ENCODE data around the gene LMAN1L.

Gene LMAN1L

DNA sequence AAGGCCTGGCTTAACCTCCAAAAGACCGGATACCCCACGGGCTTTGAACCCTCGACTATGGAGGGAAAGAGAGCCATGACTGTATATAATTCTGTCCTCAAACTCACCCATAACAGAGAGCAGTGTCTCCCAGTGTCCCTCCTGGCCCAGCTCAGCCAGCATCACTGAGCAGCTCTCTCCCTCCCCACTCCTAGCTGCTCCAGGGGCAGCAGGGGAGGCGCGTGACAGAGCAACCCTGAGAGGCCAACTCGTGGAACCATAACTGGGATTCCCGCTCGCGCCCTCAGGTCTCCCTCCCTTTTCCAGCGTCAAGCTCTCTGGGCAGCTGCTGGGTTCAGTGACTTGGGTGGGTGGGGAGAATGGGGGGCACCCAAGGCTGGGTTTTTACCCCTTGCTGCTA is 13.2 kb downstream of the LMAN1L start:
- no peak overlapping the region for H3K4me3 ChIP-seq (replicated peaks in 1 of 2; ENCODE audit: low read depth in 2 of 2, low read length in 2 of 2)
- DNase-seq (ENCODE audit: low read depth in 2 of 2): no peak
- TF ChIP-seq, protein P1, sequence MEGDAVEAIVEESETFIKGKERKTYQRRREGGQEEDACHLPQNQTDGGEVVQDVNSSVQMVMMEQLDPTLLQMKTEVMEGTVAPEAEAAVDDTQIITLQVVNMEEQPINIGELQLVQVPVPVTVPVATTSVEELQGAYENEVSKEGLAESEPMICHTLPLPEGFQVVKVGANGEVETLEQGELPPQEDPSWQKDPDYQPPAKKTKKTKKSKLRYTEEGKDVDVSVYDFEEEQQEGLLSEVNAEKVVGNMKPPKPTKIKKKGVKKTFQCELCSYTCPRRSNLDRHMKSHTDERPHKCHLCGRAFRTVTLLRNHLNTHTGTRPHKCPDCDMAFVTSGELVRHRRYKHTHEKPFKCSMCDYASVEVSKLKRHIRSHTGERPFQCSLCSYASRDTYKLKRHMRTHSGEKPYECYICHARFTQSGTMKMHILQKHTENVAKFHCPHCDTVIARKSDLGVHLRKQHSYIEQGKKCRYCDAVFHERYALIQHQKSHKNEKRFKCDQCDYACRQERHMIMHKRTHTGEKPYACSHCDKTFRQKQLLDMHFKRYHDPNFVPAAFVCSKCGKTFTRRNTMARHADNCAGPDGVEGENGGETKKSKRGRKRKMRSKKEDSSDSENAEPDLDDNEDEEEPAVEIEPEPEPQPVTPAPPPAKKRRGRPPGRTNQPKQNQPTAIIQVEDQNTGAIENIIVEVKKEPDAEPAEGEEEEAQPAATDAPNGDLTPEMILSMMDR (IDR thresholded peaks at IDR 0.05; ENCODE audit: low read depth, low read length): no peak

DNA sequence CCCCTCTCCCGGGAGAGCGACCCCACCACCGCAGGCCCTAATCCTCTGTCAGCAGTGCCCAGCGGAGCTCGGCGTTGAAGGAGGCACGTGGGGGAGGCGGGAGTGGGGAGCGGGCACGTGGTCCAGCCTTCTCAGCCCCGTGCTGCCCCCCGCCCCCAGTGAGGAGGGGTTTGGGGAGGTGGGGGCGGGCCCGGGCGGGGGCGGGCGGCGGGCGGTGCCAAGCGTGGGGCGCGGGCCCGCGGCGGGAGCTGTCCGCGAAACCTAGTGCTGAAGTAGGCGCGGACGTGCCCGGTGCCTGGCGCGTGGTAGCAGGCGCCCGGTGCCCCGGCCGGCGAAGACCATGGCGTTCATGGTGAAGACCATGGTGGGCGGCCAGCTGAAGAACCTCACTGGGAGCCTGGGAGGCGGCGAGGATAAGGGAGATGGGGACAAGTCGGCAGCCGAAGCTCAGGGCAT is 13.8 kb downstream of the LMAN1L start, which contains the start of gene CPLX3:
TSS of gene CPLX3 (plus strand) at position 264 of the 456 bp plus-strand sequence. CDS start at position 341, 77 bp downstream.
- TF ChIP-seq, protein P1 (IDR thresholded peaks at IDR 0.05; ENCODE audit: low read depth, low read length): no peak
- H3K4me3 ChIP-seq (replicated peaks in 1 of 2; ENCODE audit: low read depth in 2 of 2, low read length in 2 of 2): no peak within 1 kb of the TSS
- peak in 1 of 2 donors; percentile 13 for DNase-seq (ENCODE audit: low read depth in 2 of 2)

DNA sequence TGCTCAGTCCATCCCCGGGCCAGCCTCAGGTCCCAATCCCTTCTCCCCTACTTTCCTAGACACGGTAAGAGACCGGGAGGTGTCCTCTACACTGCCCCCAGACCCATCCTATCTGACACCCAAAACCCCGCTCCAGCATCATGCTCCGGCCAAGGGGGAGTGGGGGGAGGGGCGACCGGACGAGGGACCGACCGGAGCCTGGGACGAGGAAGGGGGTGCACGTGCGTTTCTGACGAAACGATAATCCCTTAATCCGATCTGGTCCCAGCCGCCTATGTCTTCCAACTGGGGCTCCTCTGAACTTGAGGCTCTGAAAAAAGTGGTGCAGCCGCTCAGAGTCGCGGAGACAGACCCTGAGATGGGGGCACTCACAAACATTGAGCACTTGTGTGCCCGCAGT is 14.3 kb downstream of the LMAN1L start:
- H3K4me3 ChIP-seq (replicated peaks in 1 of 2; ENCODE audit: low read depth in 2 of 2, low read length in 2 of 2): no peak overlapping the region
- TF ChIP-seq, protein P1 (IDR thresholded peaks at IDR 0.05; ENCODE audit: low read depth, low read length): no peak
- DNase-seq (ENCODE audit: low read depth in 2 of 2): no peak

DNA sequence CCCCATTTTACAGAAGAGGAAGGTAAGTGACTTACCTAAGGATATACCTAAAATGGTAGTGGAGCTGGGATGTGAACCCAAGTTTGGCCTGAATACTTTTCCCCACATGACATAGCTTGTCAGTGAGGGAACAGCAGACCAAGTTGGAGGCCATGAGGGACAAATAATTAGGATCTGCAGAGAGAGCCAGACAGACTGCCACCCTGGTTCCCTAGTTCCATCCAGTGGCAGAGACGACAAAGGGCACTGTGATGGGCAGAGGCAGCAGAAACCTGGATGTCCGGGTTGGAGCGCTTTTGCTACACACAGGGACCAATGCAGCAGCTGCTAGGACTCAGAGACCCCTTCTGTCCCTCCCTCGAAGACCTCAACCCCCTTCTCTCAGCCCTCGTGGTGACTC is 15.0 kb downstream of the LMAN1L start:
- H3K4me3 ChIP-seq (replicated peaks in 1 of 2; ENCODE audit: low read depth in 2 of 2, low read length in 2 of 2): no peak overlapping the region
- TF ChIP-seq, protein P1 (IDR thresholded peaks at IDR 0.05; ENCODE audit: low read depth, low read length): no peak
- no peak for DNase-seq (ENCODE audit: low read depth in 2 of 2)

DNA sequence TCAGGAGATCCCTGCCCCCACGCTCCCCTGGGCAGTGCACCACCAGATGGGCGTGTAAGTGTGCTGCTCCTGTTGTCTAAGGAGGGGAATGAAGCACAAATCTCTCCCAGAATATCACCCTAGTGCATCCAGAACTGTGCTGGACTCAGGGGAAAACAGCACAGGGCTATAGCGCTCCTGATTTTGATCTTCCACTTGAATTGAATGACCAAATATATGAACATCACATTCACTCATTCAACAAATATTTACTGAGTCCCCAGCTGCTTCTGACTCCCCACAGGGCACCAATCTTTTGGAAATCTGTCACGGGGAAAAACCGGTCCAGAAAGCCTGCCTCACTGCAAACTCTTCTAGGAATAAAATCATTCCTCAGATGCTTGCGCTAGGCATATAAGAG is 16.2 kb downstream of the LMAN1L start:
- no peak overlapping the region for H3K4me3 ChIP-seq (replicated peaks in 1 of 2; ENCODE audit: low read depth in 2 of 2, low read length in 2 of 2)
- TF ChIP-seq, protein P1 (IDR thresholded peaks at IDR 0.05; ENCODE audit: low read depth, low read length): no peak
- DNase-seq (ENCODE audit: low read depth in 2 of 2): no peak

DNA sequence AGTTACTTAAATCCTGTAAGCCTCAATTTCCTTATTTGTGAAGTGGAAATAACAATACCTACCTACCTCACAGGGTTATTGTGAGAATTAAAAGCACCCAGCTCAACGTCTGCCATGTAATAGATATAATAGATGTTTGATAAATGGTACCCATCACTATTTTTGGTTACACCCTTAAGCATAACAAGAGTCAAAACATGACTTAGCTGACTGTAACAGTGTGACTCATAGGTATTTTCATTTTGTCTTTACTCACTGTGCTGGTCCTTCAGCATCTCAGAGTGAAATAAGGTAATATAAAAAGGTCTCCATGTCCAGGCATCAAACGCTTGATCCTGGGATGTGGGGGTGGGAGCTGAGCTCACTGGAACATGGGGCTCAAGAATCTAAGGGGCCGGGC is 16.9 kb downstream of the LMAN1L start:
- DNase-seq (ENCODE audit: low read depth in 2 of 2): peak in 1 of 2 donors; percentile 49
- TF ChIP-seq, protein P1 (IDR thresholded peaks at IDR 0.05; ENCODE audit: low read depth, low read length): no peak
- H3K4me3 ChIP-seq (replicated peaks in 1 of 2; ENCODE audit: low read depth in 2 of 2, low read length in 2 of 2): no peak overlapping the region

DNA sequence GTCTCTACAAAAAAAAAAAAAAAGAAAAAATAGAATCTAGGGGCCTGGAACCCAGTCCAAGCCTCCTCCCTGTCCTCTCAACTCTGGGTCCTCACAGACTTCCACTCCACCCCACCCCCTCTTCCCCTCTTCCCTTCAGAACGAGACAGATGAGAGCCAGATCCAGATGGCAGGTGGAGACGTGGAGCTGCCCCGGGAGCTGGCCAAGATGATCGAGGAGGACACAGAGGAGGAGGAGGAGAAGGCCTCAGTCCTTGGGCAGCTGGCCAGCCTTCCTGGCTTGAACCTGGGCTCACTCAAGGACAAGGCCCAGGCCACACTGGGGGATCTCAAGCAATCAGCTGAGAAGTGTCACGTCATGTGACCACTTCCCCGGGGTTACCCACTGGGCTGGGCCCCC is 17.4 kb downstream of the LMAN1L start:
- no peak for DNase-seq (ENCODE audit: low read depth in 2 of 2)
- TF ChIP-seq, protein P1 (IDR thresholded peaks at IDR 0.05; ENCODE audit: low read depth, low read length): no peak
- H3K4me3 ChIP-seq (replicated peaks in 1 of 2; ENCODE audit: low read depth in 2 of 2, low read length in 2 of 2): no peak overlapping the region

Data from cardiac fibroblast (primary cell).